CD4-positive, alpha-beta T cell treated with Interleukin-6 at 100 ng/mL for 8 hours (primary cell): ENCODE results near the gene RPL15.
A peak's percentile ranks its signal among the peaks of the same experiment; 100 is the strongest.
"Not testable (repeated sequence)": the region's sequence is repeated elsewhere in the genome, so short reads cannot be mapped to it uniquely, and the experiment has no call there.

Source experiments
- DNase-seq: peaks from one replicate; pipeline ENCODE4 v3.0.0-alpha.2; 2020; ENCODE audit warnings: mixed read lengths, low spot score

The RPL15 gene

GRCh38 chr3:23916886-23917678 is at the start of gene RPL15, which contains the start of gene NKIRAS1:
RPL15 (plus strand) TSS chr3:23917132; CDS start chr3:23917860, 728 bp downstream.
NKIRAS1 (minus strand) TSS chr3:23916990; CDS start chr3:23910904, 6,086 bp downstream.
- peak; percentile 97 for DNase-seq

- no peak for DNase-seq
These were observed 49.5 kb upstream of the RPL15 start for GRCh38 chr3:23867400-23867799.

- DNase-seq, result no peak
These were observed 49.1 kb upstream of the RPL15 start for GRCh38 chr3:23867838-23868237.

GRCh38 chr3:23869977-23870662 is 46.8 kb upstream of the RPL15 start:
- DNase-seq, result no peak

- DNase-seq, result not testable (repeated sequence)
These were observed 46.3 kb upstream of the RPL15 start for GRCh38 chr3:23870663-23871043.

- not testable (repeated sequence) for DNase-seq
These were observed 45.6 kb upstream of the RPL15 start for GRCh38 chr3:23871361-23871760.

- DNase-seq, result no peak
These were observed 44.6 kb upstream of the RPL15 start for GRCh38 chr3:23872330-23872729.

GRCh38 chr3:23873941-23874340 is 43.0 kb upstream of the RPL15 start:
- no peak for DNase-seq

GRCh38 chr3:23874359-23875112 is 42.4 kb upstream of the RPL15 start:
- no peak for DNase-seq

GRCh38 chr3:23875113-23875725 is 41.7 kb upstream of the RPL15 start:
- no peak for DNase-seq

- DNase-seq, result no peak
These were observed 40.0 kb upstream of the RPL15 start for GRCh38 chr3:23876923-23877322.

- no peak for DNase-seq
These were observed 39.5 kb upstream of the RPL15 start for GRCh38 chr3:23877329-23877980.

- DNase-seq, result no peak
These were observed 37.4 kb upstream of the RPL15 start for GRCh38 chr3:23879485-23879884.

GRCh38 chr3:23880703-23881339 is 36.1 kb upstream of the RPL15 start:
- no peak for DNase-seq

- not testable (repeated sequence) for DNase-seq
These were observed 34.9 kb upstream of the RPL15 start for GRCh38 chr3:23881993-23882392.

- no peak for DNase-seq
These were observed 34.4 kb upstream of the RPL15 start for GRCh38 chr3:23882487-23882918.

GRCh38 chr3:23884481-23884880 is 32.5 kb upstream of the RPL15 start:
- no peak for DNase-seq

- DNase-seq, result no peak
These were observed 31.7 kb upstream of the RPL15 start for GRCh38 chr3:23885210-23885609.

GRCh38 chr3:23886311-23886710 is 30.6 kb upstream of the RPL15 start:
- no peak for DNase-seq

GRCh38 chr3:23888617-23889228 is 28.2 kb upstream of the RPL15 start:
- no peak for DNase-seq

GRCh38 chr3:23889386-23889785 is 27.5 kb upstream of the RPL15 start:
- no peak for DNase-seq
